GM12875 (cell line): ENCODE measurements around the gene RASGRF1.
"Not testable (repeated sequence)": the region's sequence is repeated elsewhere in the genome, so short reads cannot be mapped to it uniquely, and the experiment has no call there.

Source experiments
- H3K4me3 ChIP-seq: one replicate; pipeline ENCODE4 v1.5.1; 2011; ENCODE audit warnings: low read depth, low read length, control low read depth
- CTCF ChIP-seq: IDR thresholded peaks from 2 replicates; pipeline ENCODE4 v1.5.1; 2011; ENCODE audit warnings: low read depth, mild to moderate bottlenecking, control low read depth, inconsistent platforms, low read length, moderate library complexity, borderline replicate concordance; ENCODE audit not compliant: insufficient read depth

The RASGRF1 gene

DNA sequence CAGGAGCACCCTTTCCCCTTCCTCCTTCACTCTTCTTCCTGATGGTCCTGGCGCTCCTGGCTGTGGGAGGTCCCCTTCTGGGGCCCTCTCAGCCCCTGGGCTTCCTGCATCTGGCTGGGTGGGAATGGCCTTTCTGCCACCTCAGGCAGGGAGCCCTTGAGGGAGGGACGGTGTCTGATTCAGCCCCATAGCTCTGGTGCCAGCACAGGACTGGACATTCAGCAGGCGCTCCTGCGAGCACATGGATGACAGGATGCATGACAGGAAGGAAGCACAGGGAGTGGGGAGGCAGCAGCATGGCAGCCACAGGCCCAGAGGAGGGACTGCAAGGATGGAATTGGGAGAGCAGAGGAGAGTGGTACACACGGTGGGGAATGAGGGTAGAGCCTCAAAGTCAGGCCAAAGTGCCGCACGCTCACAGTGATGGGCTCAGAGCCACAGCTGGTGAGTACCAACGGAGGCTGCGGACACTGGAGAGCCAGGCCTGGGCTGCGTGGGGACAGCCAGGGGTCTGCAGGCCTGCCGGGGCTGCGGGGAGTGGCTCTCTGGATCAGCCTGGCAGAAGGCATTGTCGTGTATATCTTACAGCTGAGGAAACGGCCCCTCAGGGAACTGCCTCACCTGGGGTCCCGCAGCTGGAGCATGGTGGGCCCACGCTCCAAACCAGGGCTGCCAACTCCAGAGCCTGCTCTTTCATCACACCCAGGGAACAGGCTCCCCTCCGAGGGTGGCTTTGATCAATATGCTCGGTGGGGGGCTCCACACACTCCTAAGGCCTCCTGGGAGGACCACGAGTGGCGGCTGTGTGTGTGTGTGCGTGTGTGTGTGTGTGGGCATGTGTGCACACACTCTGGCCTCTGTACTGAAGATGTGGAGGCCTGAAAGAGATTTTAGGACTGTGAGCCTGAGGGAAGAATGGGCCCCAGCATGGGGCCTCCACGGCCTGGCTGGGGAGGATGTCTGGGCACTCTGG, 94.4 kb downstream of the RASGRF1 start:
- no peak for TF ChIP-seq CTCF
- no peak overlapping the region for H3K4me3 ChIP-seq

GRCh38 chr15:78995161-78995560, 95.4 kb downstream of the RASGRF1 start:
- not testable (repeated sequence) for H3K4me3 ChIP-seq

GRCh38 chr15:78993931-78994530, 96.5 kb downstream of the RASGRF1 start:
- TF ChIP-seq CTCF: no peak
- no peak overlapping the region for H3K4me3 ChIP-seq

GRCh38 chr15:78993257-78993930, 97.2 kb downstream of the RASGRF1 start:
- no peak for TF ChIP-seq CTCF
- no peak overlapping the region for H3K4me3 ChIP-seq

DNA sequence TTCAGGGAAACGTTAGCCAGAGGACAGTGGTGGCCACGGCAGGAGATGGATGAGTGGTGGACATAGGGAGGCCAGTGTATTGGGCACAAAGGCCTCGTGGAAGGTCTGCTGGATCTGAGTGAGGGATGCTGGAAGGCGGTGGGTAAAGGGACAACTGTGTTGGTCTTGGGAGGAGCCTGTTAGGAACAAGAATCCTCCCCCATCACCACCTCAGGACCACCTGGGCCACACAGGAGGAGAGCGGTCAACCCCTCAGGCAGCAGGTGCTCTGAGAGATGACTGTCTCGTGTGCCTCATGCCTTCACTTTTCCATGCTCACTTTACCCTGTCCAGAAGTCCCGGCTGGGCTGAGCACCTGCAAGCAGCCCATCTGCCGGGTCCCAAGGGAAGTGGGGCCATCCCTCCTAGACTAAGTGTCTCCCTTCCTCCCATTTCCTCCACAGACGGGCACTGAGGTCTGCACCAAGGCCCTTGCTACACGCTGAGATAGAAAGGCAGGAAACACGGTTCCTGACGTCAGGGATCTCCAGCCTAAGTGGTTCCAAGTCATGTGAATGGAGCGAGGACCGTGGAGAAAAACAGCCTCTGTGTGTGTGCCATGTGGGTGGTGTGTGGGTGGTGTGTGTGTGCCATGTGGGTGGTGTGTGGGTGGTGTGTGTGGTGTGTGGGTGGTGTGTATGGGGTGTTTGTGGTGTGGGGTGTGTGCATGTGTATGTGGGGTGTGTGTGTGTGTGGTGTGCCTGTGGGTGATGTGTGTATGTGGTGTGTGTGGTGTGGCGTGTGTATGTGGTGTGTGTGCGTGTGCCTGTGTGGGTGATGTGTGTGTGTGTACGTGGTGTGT, 97.9 kb downstream of the RASGRF1 start:
- no peak overlapping the region for H3K4me3 ChIP-seq
- no peak for TF ChIP-seq CTCF

DNA sequence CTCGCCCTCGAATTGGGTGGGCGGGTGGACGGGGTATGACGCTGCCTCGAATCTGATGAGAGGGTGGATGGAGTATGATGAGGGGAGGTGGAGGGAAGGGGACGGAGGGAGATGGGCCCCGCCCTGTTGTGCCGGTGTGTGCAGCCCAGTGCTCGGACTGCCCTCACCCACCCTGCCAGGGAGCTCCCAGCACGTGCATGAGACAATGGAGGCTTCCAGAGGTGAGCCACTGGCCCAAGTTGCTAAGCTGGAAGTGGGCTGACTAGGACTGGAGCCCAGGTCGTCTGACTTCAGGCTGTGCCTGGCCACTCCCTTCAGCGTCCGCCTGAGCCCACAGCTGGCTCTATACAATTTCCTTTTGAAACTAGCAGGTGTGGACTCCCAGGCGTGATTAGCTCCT, 98.7 kb downstream of the RASGRF1 start:
- no peak for TF ChIP-seq CTCF
- no peak overlapping the region for H3K4me3 ChIP-seq

- no peak overlapping the region for H3K4me3 ChIP-seq
- TF ChIP-seq CTCF: no peak
Measured at GRCh38 chr15:78991476-78991875, 99.1 kb downstream of the RASGRF1 start.
